ENCODE measurements around the gene TEX264. TPM values are rescaled to one million over a fixed set of nuclear protein-coding genes. Genes with fewer than 3 reads are reported as not detected.

The TEX264 gene
- polyA plus RNA-seq, 3 donors: 58.3 to 108 (median 80.8) TPM

- no peak for DNase-seq
- no peak overlapping the region for H3K4me2 ChIP-seq (replicated peaks; ENCODE audit: extremely low read depth, low read length, poor library complexity, severe bottlenecking)
- WGBS (ENCODE audit: insufficient coverage): 95% methylated on average over 10 of the region's 12 CpGs
- no peak overlapping the region for H2AFZ ChIP-seq (ENCODE audit: insufficient read depth, low read depth, low read length, poor library complexity, severe bottlenecking)
- peak overlapping the region in 2 of 7 donors; percentile 24 for H3K27ac Mint-ChIP-seq
- no peak overlapping the region for H3K4me3 ChIP-seq (replicated peaks in 1 of 3; ENCODE audit: low read depth in 2 of 3, low read length in 3 of 3)
- no peak overlapping the region for H3K27ac ChIP-seq (ENCODE audit: low read depth in 1 of 2, low read length in 2 of 2)
- no peak overlapping the region for H3K4me3 Mint-ChIP-seq
- peaks cover 66 to 72% of the 10 kb centered on the region in 2 donors for H3K36me3 ChIP-seq (replicated peaks in 1 of 2; ENCODE audit: control insufficient read depth in 1 of 2, insufficient read depth in 2 of 2, low read length in 2 of 2)
- peaks cover 61 to 73% of the 10 kb centered on the region in 2 donors for H3K36me3 Mint-ChIP-seq
- no peaks in the 10 kb centered on the region for H3K4me1 Mint-ChIP-seq
- H3K4me1 ChIP-seq (ENCODE audit: control insufficient read depth in 1 of 2, insufficient read depth in 2 of 2, low read length in 2 of 2): no peaks in the 10 kb centered on the region
- H4K20me1 ChIP-seq (ENCODE audit: insufficient read depth, low read length): peaks cover 27% of the 10 kb centered on the region
- H3K9me3 Mint-ChIP-seq: peaks cover 0 to 7% (median 0%) of the 10 kb centered on the region in 7 donors
- H3K27me3 Mint-ChIP-seq (ENCODE audit: low read depth in 3 of 3): peaks cover 7 to 17% (median 10%) of the 10 kb centered on the region in 3 donors
- no peaks in the 10 kb centered on the region for H3K9me3 ChIP-seq (replicated peaks in 1 of 2; ENCODE audit: control insufficient read depth in 1 of 2, insufficient read depth in 1 of 2, low read length in 2 of 2)
- TF ChIP-seq CTCF (IDR thresholded peaks at IDR 0.05): no peak
- peaks cover 0 to 8% of the 10 kb centered on the region in 2 donors for H3K27me3 ChIP-seq (ENCODE audit: control insufficient read depth in 2 of 2, insufficient read depth in 2 of 2, low read length in 2 of 2)
- intact Hi-C loops (cut with micrococcal nuclease): no loop called here
- no peak overlapping the region for H3K9ac ChIP-seq (ENCODE audit: insufficient read depth, low read length, poor library complexity, severe bottlenecking)
- H3K79me2 ChIP-seq (ENCODE audit: insufficient read depth, low read length): no peaks in the 10 kb centered on the region
These were observed 32.9 kb downstream of the TEX264 start for GRCh38 chr3:51703761-51704510.

- H3K9me3 ChIP-seq (replicated peaks in 1 of 2; ENCODE audit: control insufficient read depth in 1 of 2, insufficient read depth in 1 of 2, low read length in 2 of 2): no peaks in the 10 kb centered on the region
- H3K36me3 Mint-ChIP-seq: peaks cover 55 to 68% of the 10 kb centered on the region in 2 donors
- no peaks in the 10 kb centered on the region for H3K4me1 Mint-ChIP-seq
- H3K4me2 ChIP-seq (replicated peaks; ENCODE audit: extremely low read depth, low read length, poor library complexity, severe bottlenecking): no peak overlapping the region
- H3K36me3 ChIP-seq (replicated peaks in 1 of 2; ENCODE audit: control insufficient read depth in 1 of 2, insufficient read depth in 2 of 2, low read length in 2 of 2): peaks cover 60 to 66% of the 10 kb centered on the region in 2 donors
- H3K4me3 ChIP-seq (replicated peaks in 1 of 3; ENCODE audit: low read depth in 2 of 3, low read length in 3 of 3): no peak overlapping the region
- TF ChIP-seq CTCF (IDR thresholded peaks at IDR 0.05): no peak
- no peak overlapping the region for H2AFZ ChIP-seq (ENCODE audit: insufficient read depth, low read depth, low read length, poor library complexity, severe bottlenecking)
- H3K4me1 ChIP-seq (ENCODE audit: control insufficient read depth in 1 of 2, insufficient read depth in 2 of 2, low read length in 2 of 2): no peaks in the 10 kb centered on the region
- H3K27me3 Mint-ChIP-seq (ENCODE audit: low read depth in 3 of 3): peaks cover 7 to 17% (median 10%) of the 10 kb centered on the region in 3 donors
- peaks cover 0 to 8% of the 10 kb centered on the region in 2 donors for H3K27me3 ChIP-seq (ENCODE audit: control insufficient read depth in 2 of 2, insufficient read depth in 2 of 2, low read length in 2 of 2)
- no peaks in the 10 kb centered on the region for H3K79me2 ChIP-seq (ENCODE audit: insufficient read depth, low read length)
- H3K4me3 Mint-ChIP-seq: no peak overlapping the region
- peak overlapping the region in 1 of 7 donors; percentile 24 for H3K27ac Mint-ChIP-seq
- peaks cover 23% of the 10 kb centered on the region for H4K20me1 ChIP-seq (ENCODE audit: insufficient read depth, low read length)
- H3K9me3 Mint-ChIP-seq: peaks cover 0 to 7% (median 0%) of the 10 kb centered on the region in 7 donors
- DNase-seq: no peak
- 92% methylated on average over 4 of the region's 4 CpGs for WGBS (ENCODE audit: insufficient coverage)
- no peak overlapping the region for H3K9ac ChIP-seq (ENCODE audit: insufficient read depth, low read length, poor library complexity, severe bottlenecking)
- H3K27ac ChIP-seq (ENCODE audit: low read depth in 1 of 2, low read length in 2 of 2): no peak overlapping the region
- intact Hi-C loops (cut with micrococcal nuclease): no loop called here
These were observed 33.5 kb downstream of the TEX264 start for GRCh38 chr3:51704511-51704950.
